OCI-LY3 (cell line): ENCODE measurements around the gene TACR1.
"Not testable (repeated sequence)": the region's sequence is repeated elsewhere in the genome, so short reads cannot be mapped to it uniquely, and the experiment has no call there.

Experiments
- H2AFZ ChIP-seq: fragments of 200-600, 300-600 bp; shearing (Covaris generic); 2 replicates; pipeline ENCODE4 v1.6.0; 2014; ENCODE audit warnings: antibody characterized with exemption, low read depth, low read length
- H3K27ac ChIP-seq: fragments of 200-600, 300-600 bp; sonication (generic); 2 replicates; pipeline ENCODE4 v1.5.1; 2014; ENCODE audit warnings: mild to moderate bottlenecking, low read length, moderate library complexity, mixed read lengths
- H3K27me3 ChIP-seq: fragments of 200-600, 300-600 bp; sonication (generic); 2 replicates; pipeline ENCODE4 v1.6.1; 2014; ENCODE audit warnings: low read depth, low read length, mixed read lengths
- H3K36me3 ChIP-seq: fragments of 200-600, 300-600 bp; sonication (generic); replicated peaks from 2 replicates; pipeline ENCODE3; 2014; ENCODE audit warnings: low read depth, low read length, mixed read lengths
- H3K4me1 ChIP-seq: fragments of 300-600, 200-600 bp; sonication (generic); 2 replicates; pipeline ENCODE4 v1.6.1; 2014; ENCODE audit warnings: low read length, mixed read lengths
- H3K4me2 ChIP-seq: fragments of 200-600, 300-600 bp; sonication (generic); 2 replicates; pipeline ENCODE4 v1.6.1; 2014; ENCODE audit warnings: low read length, mixed read lengths
- H3K4me3 ChIP-seq: fragments of 300-600, 200-600 bp; sonication (generic); 2 replicates; pipeline ENCODE4 v1.5.1; 2014; ENCODE audit warnings: antibody characterized with exemption, mild to moderate bottlenecking, low read length, moderate library complexity
- H3K79me2 ChIP-seq: fragments of 300-600, 200-600 bp; shearing (Covaris generic); 2 replicates; pipeline ENCODE4 v1.6.1; 2014; ENCODE audit warnings: mild to moderate bottlenecking, low read length, mixed read lengths
- H3K9ac ChIP-seq: fragments of 300-600, 200-600 bp; shearing (Covaris generic); 2 replicates; pipeline ENCODE4 v1.6.0; 2014; ENCODE audit warnings: mild to moderate bottlenecking, low read length, moderate library complexity
- H3K9me3 ChIP-seq: fragments of 200-600, 300-600 bp; shearing (Covaris generic); 2 replicates; pipeline ENCODE4 v1.6.1; 2014; ENCODE audit warnings: low read length, mixed read lengths; ENCODE audit not compliant: insufficient read depth
- H4K20me1 ChIP-seq: fragments of 200-600, 300-600 bp; sonication (generic); 2 replicates; pipeline ENCODE4 v1.6.1; 2016; ENCODE audit warnings: low read length, mixed read lengths; ENCODE audit not compliant: insufficient read depth
- CTCF ChIP-seq: fragments of 200-600, 300-600 bp; sonication (generic); IDR thresholded peaks from 2 replicates; pipeline ENCODE4 v1.5.1; 2014; ENCODE audit warnings: antibody characterized with exemption, low read length, low read depth
- EZH2phosphoT487 ChIP-seq: fragments of 200-600 bp; shearing (Covaris generic); IDR thresholded peaks from 2 replicates; pipeline ENCODE4 v1.6.1; 2018; ENCODE audit warnings: antibody characterized with exemption, mixed run types, low read depth

TACR1 gene

GRCh38 chr2:75221862-75222261, 22.5 kb upstream of the TACR1 start:
- H3K36me3 ChIP-seq: no peaks in the 10 kb centered on the region
- no peaks in the 10 kb centered on the region for H3K9me3 ChIP-seq
- H3K4me1 ChIP-seq: no peaks in the 10 kb centered on the region
- TF ChIP-seq EZH2phosphoT487 (no peak), CTCF (no peak)
- H3K4me3 ChIP-seq: no peak overlapping the region
- no peak overlapping the region for H2AFZ ChIP-seq
- no peak overlapping the region for H3K9ac ChIP-seq
- no peak overlapping the region for H3K4me2 ChIP-seq
- no peaks in the 10 kb centered on the region for H4K20me1 ChIP-seq
- no peaks in the 10 kb centered on the region for H3K79me2 ChIP-seq
- no peak overlapping the region for H3K27ac ChIP-seq
- H3K27me3 ChIP-seq: 0 out of 2 replicates have a peak, but pooled peaks cover 2% of the 10 kb centered on the region

- not testable (repeated sequence) for H3K9me3 ChIP-seq, H3K79me2 ChIP-seq, H3K4me3 ChIP-seq, H2AFZ ChIP-seq, H3K36me3 ChIP-seq, H3K4me1 ChIP-seq, H3K9ac ChIP-seq, H3K27me3 ChIP-seq, H4K20me1 ChIP-seq, H3K4me2 ChIP-seq, H3K27ac ChIP-seq
Observed at GRCh38 chr2:75219213-75219612, 19.9 kb upstream of the TACR1 start.

DNA sequence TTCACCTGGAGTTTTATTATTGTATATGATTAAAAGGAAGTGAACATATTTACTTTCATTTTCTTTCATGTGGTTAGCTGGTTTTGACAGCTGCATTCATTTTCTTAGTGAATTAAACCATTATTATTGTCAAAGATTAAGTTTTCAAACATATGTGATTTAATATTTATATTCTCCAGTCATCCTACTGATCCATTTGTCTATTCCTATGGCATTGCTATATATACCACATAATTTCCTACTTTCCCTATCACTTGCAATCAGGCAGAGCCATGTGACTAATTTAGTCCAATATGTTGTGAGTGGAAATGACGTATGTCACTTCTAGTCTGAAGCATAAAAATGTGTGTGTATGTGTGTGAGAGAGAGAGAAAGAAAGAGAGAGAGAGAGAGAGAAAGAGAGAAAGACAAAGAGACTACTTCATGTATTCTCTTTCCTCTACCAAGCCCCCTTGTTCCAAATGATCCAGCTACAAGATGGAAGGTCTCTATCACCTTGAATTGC, 12.0 kb upstream of the TACR1 start:
- no peak overlapping the region for H3K4me2 ChIP-seq
- H3K79me2 ChIP-seq: no peaks in the 10 kb centered on the region
- H3K4me3 ChIP-seq: no peak overlapping the region
- H3K9ac ChIP-seq: no peak overlapping the region
- H3K27me3 ChIP-seq: 0 out of 2 replicates have a peak, but pooled peaks cover 4% of the 10 kb centered on the region
- no peak for TF ChIP-seq CTCF
- no peak for TF ChIP-seq EZH2phosphoT487
- no peaks in the 10 kb centered on the region for H3K4me1 ChIP-seq
- no peaks in the 10 kb centered on the region for H3K36me3 ChIP-seq
- H3K27ac ChIP-seq: no peak overlapping the region
- H2AFZ ChIP-seq: no peak overlapping the region
- no peaks in the 10 kb centered on the region for H4K20me1 ChIP-seq
- no peaks in the 10 kb centered on the region for H3K9me3 ChIP-seq

- no peak overlapping the region for H3K9ac ChIP-seq
- 0 out of 2 replicates have a peak, but pooled peaks cover 8% of the 10 kb centered on the region for H3K27me3 ChIP-seq
- H3K4me1 ChIP-seq: no peaks in the 10 kb centered on the region
- H4K20me1 ChIP-seq: no peaks in the 10 kb centered on the region
- no peaks in the 10 kb centered on the region for H3K36me3 ChIP-seq
- H3K9me3 ChIP-seq: no peaks in the 10 kb centered on the region
- TF ChIP-seq CTCF (no peak), EZH2phosphoT487 (no peak)
- H3K79me2 ChIP-seq: no peaks in the 10 kb centered on the region
- H2AFZ ChIP-seq: no peak overlapping the region
- H3K4me2 ChIP-seq: no peak overlapping the region
- H3K4me3 ChIP-seq: no peak overlapping the region
- no peak overlapping the region for H3K27ac ChIP-seq
Observed at GRCh38 chr2:75210409-75210808, 11.1 kb upstream of the TACR1 start.
